Measurements from ENCODE around the gene LRRC49.

DNA sequence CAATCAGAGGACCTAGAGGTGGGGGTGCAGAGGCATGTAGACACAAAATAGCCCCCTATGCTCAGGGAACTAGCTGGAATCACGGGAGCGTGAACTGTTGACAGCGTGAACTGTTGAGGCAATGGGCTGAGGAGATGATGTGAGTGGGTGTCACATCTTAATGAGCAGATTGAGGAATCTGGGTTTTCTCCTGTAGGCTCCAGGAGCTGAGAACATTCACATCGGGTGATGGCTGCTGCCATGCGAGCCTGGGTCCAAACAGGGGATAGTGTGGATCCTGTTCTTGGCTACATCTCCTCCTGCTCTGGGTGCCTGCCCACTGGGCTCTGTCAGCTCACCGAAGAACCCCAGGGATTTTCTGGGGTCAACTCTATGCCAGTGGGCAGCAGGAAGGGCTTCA, 40.7 kb upstream of the LRRC49 start:
- TF ChIP-seq EZH2 (IDR thresholded peaks at IDR 0.05) (no peak), POLR2AphosphoS5 (IDR thresholded peaks at IDR 0.05; ENCODE audit: borderline replicate concordance, low read depth, low read length) (no peak), FOXP2 (optimal IDR thresholded peaks at IDR 0.05; ENCODE audit: control extremely low read depth, extremely low read length, insufficient read depth) (no peak)
